GM23338 (cell line): ENCODE data around the gene EREG. TPM values are rescaled to one million over a fixed set of nuclear protein-coding genes. Genes with fewer than 3 reads are reported as not detected.

Source experiments
- ATAC-seq: fragments of 200-7000 bp; cut with Tn5 transposase; 3 replicates; pipeline ENCODE4 v1.9.1; 2020
- DNase-seq: peaks from one replicate; pipeline ENCODE4 v3.0.0-alpha.2; 2015; ENCODE audit warnings: low spot score
- H2AFZ ChIP-seq: fragments of 200-600 bp; sonication (generic); 2 replicates; pipeline ENCODE4 v1.8.0; 2016; ENCODE audit warnings: antibody characterized with exemption, mild to moderate bottlenecking, moderate library complexity
- H3F3A ChIP-seq: fragments of 200-600 bp; sonication (generic); replicated peaks from 2 replicates; pipeline ENCODE4 v1.8.0; 2017; ENCODE audit warnings: antibody characterized with exemption, mixed run types, low read depth
- H3K27ac ChIP-seq: fragments of 200-600 bp; sonication (generic); 2 replicates; pipeline ENCODE4 v1.6.1; 2016; ENCODE audit warnings: low read depth
- H3K27me3 ChIP-seq: fragments of 200-600 bp; sonication (generic); 2 replicates; pipeline ENCODE4 v1.8.0; 2016; ENCODE audit warnings: mild to moderate bottlenecking, mixed run types, moderate library complexity; ENCODE audit not compliant: insufficient read depth
- H3K36me3 ChIP-seq: fragments of 200-600 bp; sonication (generic); 2 replicates; pipeline ENCODE4 v1.8.0; 2016; ENCODE audit warnings: mild to moderate bottlenecking; ENCODE audit not compliant: insufficient read depth
- H3K4me1 ChIP-seq: fragments of 200-600 bp; sonication (generic); 2 replicates; pipeline ENCODE4 v1.8.0; 2016; ENCODE audit warnings: mild to moderate bottlenecking, moderate library complexity; ENCODE audit not compliant: insufficient read depth
- H3K4me2 ChIP-seq: fragments of 200-600 bp; sonication (generic); 2 replicates; pipeline ENCODE4 v1.7.1; 2017; ENCODE audit warnings: mixed run types
- H3K4me3 ChIP-seq: fragments of 200-600 bp; sonication (generic); 2 replicates; pipeline ENCODE4 v1.6.1; 2016; ENCODE audit warnings: mixed run types
- H3K79me2 ChIP-seq: fragments of 200-600 bp; sonication (generic); replicated peaks from 2 replicates; pipeline ENCODE4 v1.8.0; 2017; ENCODE audit warnings: mild to moderate bottlenecking; ENCODE audit not compliant: insufficient read depth
- H3K9me2 ChIP-seq: fragments of 200-600 bp; sonication (generic); 2 replicates; pipeline ENCODE4 v1.8.0; 2017; ENCODE audit not compliant: insufficient read depth
- H4K20me1 ChIP-seq: fragments of 200-600 bp; sonication (generic); replicated peaks from 2 replicates; pipeline ENCODE4 v1.8.0; 2017; ENCODE audit warnings: mild to moderate bottlenecking; ENCODE audit not compliant: insufficient read depth
- H3K27ac Mint-ChIP-seq: 2 replicates; pipeline ENCODE4 v1.8.0; 2020; ENCODE audit warnings: inconsistent platforms, mild to moderate bottlenecking, moderate library complexity, mixed read lengths
- H3K27me3 Mint-ChIP-seq: 3 replicates; pipeline ENCODE4 v1.8.0; 2022; ENCODE audit warnings: low read depth, mild to moderate bottlenecking, moderate library complexity, mixed read lengths, inconsistent platforms; ENCODE audit not compliant: insufficient read depth, poor library complexity
- H3K36me3 Mint-ChIP-seq: 3 replicates; pipeline ENCODE4 v1.8.0; 2021; ENCODE audit warnings: low read depth, mild to moderate bottlenecking, inconsistent platforms, moderate library complexity, mixed read lengths
- H3K4me1 Mint-ChIP-seq: 3 replicates; pipeline ENCODE4 v1.8.0; 2020; ENCODE audit warnings: mild to moderate bottlenecking, inconsistent platforms, mixed read lengths
- H3K4me3 Mint-ChIP-seq: 3 replicates; pipeline ENCODE4 v1.8.0; 2021; ENCODE audit warnings: moderate library complexity, mild to moderate bottlenecking, inconsistent platforms, mixed read lengths
- H3K9me3 Mint-ChIP-seq: 3 replicates; pipeline ENCODE4 v1.8.0; 2020; ENCODE audit warnings: moderate library complexity, mild to moderate bottlenecking, inconsistent platforms, mixed read lengths
- CTCF ChIP-seq, 2 experiments: fragments of 200-600 bp in 1 of 2; sonication (generic) in 1 of 2; conservative IDR thresholded peaks; 2 replicates each; pipeline versions ENCODE4 v1.5.1 to v1.6.1; 2016 to 2017; ENCODE audit warnings: antibody characterized with exemption in 2 of 2, low read depth in 2 of 2, mild to moderate bottlenecking in 2 of 2, moderate library complexity in 1 of 2
- EZH2phosphoT487 ChIP-seq: fragments of 200-600 bp; sonication (generic); IDR thresholded peaks from one replicate; pipeline ENCODE4 v1.8.1; 2018; ENCODE audit warnings: antibody characterized with exemption; ENCODE audit not compliant: unreplicated experiment
- NANOG ChIP-seq: IDR thresholded peaks from 2 replicates; pipeline ENCODE4 v1.6.1; 2016; ENCODE audit warnings: antibody characterized with exemption, borderline replicate concordance
- POLR2AphosphoS5 ChIP-seq: IDR thresholded peaks from 2 replicates; pipeline ENCODE4 v1.6.1; 2016; ENCODE audit warnings: antibody characterized with exemption, low read depth
- REST ChIP-seq: IDR thresholded peaks from one replicate; pipeline ENCODE4 v1.6.1; 2018; ENCODE audit warnings: antibody characterized with exemption; ENCODE audit not compliant: unreplicated experiment
- STAT1 ChIP-seq: IDR thresholded peaks from one replicate; pipeline ENCODE4 v1.6.1; 2016; ENCODE audit warnings: antibody characterized with exemption; ENCODE audit not compliant: unreplicated experiment
- ZNF331 ChIP-seq: fragments of 250-450 bp; sonication (Bioruptor Pico); IDR thresholded peaks from 2 replicates; pipeline ENCODE4 v1.5.0; 2020; ENCODE audit warnings: low read depth, mild to moderate bottlenecking, moderate library complexity
- ZNF462 ChIP-seq: fragments of 250-450 bp; sonication (Bioruptor Pico); IDR thresholded peaks from 2 replicates; pipeline ENCODE4 v1.5.0; 2020; ENCODE audit warnings: mild to moderate bottlenecking, moderate library complexity
- polyA plus RNA-seq: library from polyadenylated mRNA; unstranded; fragments of >200 nt; fragmentation: Nextera tagmentation; extraction: Ambion mirVana; gene quantifications from 2 replicates; pipeline ENCODE4 v1.2.1, GENCODE V29; 2016
- total RNA-seq: library from RNA; depleted of rRNA; stranded (reverse); fragments of >200 nt; shearing (Covaris generic); gene quantifications from 2 replicates; pipeline ENCODE4 v1.2.3, GENCODE V29; 2014

Gene EREG
- total and polyA plus RNA-seq, 2 experiments from 2014 or later: not detected

- no peaks in the 10 kb centered on the region; the same call in 2 of the 3 replicates for H3K4me1 Mint-ChIP-seq
- H2AFZ ChIP-seq: no peak overlapping the region
- no peak for TF ChIP-seq EZH2phosphoT487
- TF ChIP-seq NANOG: no peak
- no peak for TF ChIP-seq ZNF462 (CRISPR knock-in tag)
- TF ChIP-seq REST: no peak
- TF ChIP-seq ZNF331 (CRISPR knock-in tag): no peak
- no peak for TF ChIP-seq POLR2AphosphoS5
- TF ChIP-seq CTCF (conservative IDR thresholded peaks at IDR 0.05; ENCODE audit: low read depth in 2 of 2): no peak
- no peak for TF ChIP-seq STAT1
Measured at GRCh38 chr4:74390677-74391076, 25.7 kb downstream of the EREG start.

More at GRCh38 chr4:74390677-74391076, 25.7 kb downstream of the EREG start:
- Histone ChIP-seq H3K4me1 (no peaks in the 10 kb centered on the region), H3K27ac (no peak overlapping the region), H3K79me2 (no peaks in the 10 kb centered on the region), H3F3A (no peaks in the 10 kb centered on the region), H3K4me3 (no peak overlapping the region), H3K36me3 (no peaks in the 10 kb centered on the region), H3K27me3 (no peaks in the 10 kb centered on the region), H3K9me2 (no peaks in the 10 kb centered on the region), H3K4me2 (no peak overlapping the region), H4K20me1 (no peaks in the 10 kb centered on the region)
- no peaks in the 10 kb centered on the region for H3K36me3 Mint-ChIP-seq
- H3K9me3 Mint-ChIP-seq: no peaks in the 10 kb centered on the region
- H3K27me3 Mint-ChIP-seq: no peaks in the 10 kb centered on the region
- H3K4me3 Mint-ChIP-seq: no peak overlapping the region
- DNase-seq (no peak), ATAC-seq (no peak)
- H3K27ac Mint-ChIP-seq: no peak overlapping the region
